GM03348 (cell line): ENCODE measurements around the gene COLEC11.
"Not testable (repeated sequence)": the region's sequence is repeated elsewhere in the genome, so short reads cannot be mapped to it uniquely, and the experiment has no call there.

Source experiments
- DNase-seq: peaks from one replicate; pipeline ENCODE4 v3.0.0; 2012; ENCODE audit warnings: low spot score

The COLEC11 gene

DNA sequence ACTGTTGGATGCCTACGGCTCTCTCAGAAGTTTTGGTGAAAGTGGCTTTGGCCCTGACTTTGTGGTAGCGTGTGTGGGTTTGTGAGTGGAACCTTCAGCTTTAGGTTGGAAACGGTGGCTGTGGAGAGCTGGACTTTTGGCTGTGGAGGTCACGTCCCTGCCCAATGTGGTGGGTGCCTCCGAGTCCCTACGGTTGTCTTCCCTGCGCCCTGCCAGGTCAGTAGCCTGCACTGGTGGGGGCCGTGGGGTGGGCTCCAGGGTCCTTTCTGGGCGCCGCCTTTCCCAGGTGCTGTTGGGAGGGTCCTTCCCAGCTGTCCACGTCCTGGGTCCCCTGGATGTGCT is 11.1 kb downstream of the COLEC11 start:
- DNase-seq: peak; percentile 6

DNA sequence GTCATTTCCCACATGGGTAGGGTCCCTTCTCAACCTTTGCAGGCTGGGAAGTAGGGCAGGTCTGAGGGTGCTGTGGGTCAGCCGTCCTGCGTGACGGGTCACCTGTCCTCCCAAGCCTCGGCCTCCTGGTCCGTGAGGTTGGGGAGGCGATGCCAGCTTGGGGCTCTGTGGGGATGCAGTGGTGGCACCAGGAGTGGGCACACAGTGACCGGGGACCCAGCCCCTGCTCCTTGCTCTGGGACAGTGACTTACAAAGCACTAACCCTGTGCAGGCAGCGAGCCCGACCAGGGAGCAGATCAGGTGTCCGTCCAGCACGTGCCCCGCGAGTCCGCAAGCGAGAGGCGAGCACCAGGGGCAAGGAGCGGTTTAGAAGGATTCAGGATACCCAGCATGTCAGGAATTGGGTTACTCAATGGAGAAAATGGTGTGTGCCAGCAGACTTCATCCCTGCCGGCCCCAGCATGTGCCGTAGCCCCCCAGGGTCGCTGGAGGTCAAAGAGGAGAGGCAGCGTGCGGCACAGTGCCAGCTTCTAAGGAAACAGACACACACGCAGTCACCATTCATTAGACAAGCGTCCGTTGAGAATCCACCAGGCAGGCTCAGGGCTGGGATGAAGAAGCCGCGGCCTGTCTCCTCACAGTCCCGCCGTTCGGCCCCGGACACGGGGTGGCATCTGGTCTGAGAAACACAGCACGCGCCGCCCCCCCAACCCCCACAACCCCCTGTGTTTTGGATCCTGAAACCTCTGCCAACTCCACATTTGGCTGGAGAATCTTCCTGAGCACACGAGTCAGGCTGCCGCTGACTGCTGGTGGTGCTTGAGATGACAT is 11.7 kb downstream of the COLEC11 start:
- peak; percentile 7 for DNase-seq

DNA sequence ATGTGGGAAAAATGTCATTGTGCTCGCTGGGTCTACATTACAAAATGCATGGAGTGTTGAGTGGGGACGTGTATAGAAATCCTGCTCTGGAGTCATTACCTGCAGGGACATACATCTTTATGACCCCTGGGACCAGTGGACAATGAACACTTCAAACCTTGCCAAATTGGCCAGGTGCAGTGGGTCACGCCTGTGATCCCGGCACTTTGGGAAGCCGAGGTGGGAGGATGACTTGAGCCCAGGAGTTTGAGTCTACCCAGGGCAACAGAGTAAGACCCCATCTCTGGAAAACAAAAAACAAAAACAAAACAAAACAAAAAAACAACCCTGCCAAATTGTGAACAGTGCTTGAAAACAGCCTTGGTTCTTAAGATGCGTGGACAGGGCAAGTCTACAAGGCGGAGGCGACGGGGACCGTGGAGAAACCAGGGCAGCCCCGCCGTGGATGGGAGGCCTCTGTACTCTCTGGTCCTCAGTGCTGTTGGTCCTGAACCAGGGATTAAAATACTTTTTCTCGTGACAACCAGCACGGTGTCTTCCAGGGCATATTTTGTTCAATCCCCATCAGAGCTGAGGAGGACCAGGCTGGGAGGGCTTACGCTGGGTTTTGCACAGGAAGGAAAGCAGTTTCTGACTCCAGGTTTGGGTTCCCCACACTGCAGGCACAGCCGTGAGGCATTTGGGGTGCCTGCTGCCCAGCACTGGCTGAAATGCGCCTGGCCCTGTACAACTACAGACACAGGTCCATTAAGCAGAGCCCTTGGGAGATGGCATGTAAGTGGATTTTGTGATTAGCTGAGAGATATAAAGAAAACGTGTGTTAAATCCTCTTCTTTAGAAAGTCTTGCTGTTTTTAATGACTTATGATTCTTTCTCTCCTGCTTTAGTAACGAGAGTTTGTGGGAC is 13.7 kb downstream of the COLEC11 start:
- DNase-seq: peak; percentile 6

DNA sequence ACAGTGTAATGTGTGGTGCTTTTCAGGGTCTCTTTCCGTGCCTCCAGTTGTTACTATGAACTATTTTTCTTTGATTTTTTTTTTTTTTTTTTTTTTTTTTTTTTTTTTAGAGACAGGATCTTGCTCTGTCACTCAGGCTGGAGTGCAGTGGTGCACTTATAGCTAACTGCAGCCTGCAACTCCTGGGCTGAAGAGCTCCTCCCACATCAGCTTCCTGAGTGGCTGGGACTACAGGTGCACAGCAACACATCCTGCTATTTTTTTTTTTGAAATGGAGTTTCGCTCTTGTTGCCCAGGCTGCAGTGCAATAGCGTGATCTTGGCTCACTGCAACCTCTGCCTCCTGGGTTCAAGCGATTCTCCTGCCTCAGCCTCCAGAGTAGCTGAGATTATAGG is 14.4 kb downstream of the COLEC11 start:
- DNase-seq: not testable (repeated sequence)

DNA sequence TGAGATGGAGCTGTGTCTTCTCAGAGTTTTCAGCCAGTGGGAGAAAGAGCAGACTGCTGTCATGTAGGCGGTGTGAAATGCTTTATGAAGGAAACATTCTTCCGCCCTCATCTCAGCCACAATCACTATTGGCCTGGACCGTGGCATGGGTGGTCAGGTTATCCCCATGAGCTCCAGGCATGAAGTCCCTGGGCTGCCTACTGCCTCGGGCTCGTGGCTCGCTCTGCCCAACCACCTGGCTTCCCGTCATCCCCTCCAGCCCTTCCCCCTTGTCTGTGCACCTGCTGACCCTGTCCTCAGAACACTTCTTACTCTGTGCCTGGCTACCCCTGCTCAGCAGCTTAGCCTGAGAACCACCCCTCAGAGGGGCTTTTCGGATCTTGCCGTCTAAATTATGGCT is 15.5 kb downstream of the COLEC11 start:
- DNase-seq: no peak

DNA sequence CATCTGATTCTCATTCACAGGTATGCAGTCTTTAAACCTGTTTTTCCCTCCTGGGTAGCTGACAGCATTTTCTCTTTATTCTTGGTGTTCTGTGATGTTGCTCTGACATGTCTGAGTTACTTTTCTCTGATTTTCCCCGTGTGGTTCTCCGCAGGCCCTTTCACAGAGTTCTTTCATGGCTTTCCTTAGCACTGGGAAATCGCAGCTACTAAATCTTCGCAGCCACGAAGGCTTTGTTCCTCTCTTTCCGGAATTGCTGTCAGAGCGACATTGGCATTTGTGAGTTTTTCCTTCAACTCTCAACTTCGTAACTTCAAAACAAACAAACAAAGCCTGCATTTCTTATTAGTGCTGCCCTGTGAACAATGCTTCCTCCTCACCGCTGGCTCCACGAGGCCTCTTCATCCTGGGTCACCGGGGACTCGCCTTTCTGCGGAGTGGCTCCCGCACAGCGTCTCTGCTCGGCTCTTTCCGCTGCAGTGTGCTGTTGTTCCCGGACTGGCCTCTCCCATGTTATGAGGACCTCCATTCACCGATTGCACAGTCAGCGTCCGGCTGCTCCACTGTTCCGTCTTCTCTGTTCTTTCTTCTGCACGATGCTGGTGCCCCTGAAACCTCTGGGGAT is 16.1 kb downstream of the COLEC11 start:
- peak; percentile 1 for DNase-seq

DNA sequence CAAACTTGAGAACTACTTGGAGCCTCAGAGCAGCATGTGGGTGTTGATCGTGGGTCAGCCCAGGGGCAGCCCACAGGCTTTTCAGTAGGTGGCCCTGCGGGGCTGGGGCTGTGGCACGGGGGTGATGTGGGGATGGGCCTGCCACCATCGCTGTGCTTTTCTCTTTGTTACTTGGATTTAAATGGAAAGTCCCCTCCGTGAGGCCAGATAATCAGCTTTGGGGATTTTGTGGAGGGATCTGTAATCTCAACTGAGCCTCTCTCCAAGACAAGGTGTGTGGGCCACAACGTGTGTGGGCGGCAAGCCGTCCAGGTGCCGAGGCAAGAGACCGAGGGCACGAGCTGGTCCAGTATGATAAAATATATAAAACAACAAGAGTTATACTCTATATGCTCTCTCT is 16.7 kb downstream of the COLEC11 start:
- no peak for DNase-seq

DNA sequence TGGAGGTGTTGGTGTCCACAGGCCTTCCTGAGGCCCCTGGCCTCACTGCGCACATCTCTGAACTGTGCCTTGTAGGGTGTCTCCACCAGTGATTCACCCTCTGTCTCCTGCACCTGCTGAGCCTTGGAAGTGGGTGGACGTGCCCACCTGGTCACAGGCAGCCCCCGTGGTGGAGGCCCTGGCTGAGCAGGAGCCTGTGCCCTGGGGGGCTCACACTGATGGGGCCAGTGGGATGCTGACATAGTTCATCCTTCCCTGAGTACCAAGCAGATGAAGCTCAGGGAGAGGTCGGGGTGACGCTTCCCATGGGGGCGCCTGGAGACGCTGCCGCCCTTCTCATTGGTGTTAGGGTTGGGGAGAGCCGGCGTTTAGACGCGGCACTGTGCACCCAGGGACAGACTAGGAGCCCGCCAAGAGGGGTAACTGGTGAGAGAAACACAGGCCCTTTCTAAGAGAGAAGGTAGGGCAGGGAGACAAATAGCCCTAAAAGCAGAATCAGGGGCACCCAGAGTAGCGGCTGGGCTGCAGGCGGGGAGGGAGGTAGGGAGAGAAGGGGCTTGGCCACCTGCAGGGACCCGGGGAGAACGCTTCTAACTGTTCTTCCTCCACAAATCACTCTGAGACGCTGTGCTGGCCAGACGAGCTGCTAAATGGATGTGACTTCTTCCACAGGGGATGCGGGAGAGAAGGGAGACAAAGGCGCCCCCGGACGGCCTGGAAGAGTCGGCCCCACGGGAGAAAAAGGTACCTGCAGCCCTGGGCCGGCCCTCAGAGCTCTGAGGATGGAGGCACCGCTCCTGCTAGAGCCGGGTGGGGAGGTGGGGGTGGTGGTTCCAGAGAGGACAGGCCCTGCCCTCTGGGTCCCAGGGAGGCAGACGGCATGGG is 18.0 kb downstream of the COLEC11 start:
- no peak for DNase-seq

DNA sequence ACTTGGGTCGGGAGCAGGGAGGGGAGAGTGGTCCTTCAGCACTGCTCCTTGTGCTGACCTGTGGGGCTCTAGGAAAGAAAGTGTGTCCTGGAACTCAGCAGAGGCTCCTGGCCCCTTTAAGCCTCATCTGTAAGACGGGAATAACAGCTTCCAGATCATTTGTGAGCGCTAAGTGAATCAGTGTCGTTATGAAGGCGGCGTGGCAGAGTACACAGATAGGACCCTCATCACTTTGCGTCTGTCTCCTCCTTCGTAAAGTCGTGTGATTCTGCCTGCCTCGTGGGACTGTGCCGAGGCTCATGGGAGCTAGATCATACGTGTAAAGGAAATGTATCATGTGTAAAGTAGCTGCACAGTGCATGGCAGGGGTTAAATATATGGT is 18.6 kb downstream of the COLEC11 start:
- DNase-seq: no peak

DNA sequence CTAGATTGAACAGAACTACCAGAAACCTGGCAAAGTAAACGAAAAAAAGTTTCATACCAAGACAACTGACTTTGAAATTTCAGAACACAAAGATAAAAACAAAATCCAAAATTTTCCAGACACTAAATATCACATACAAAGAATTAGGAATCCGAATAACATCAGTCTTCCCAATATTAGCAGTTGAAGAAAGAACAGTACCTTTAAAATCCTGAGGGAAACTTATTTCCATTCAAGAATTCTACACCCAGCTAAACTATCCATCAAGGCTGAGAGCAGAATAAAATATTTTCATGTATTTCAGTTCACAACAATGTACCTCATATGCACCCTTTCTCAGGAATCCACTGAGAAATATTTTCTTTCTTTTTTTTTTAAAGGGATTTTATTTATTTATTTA is 19.8 kb downstream of the COLEC11 start:
- DNase-seq: not testable (repeated sequence)

DNA sequence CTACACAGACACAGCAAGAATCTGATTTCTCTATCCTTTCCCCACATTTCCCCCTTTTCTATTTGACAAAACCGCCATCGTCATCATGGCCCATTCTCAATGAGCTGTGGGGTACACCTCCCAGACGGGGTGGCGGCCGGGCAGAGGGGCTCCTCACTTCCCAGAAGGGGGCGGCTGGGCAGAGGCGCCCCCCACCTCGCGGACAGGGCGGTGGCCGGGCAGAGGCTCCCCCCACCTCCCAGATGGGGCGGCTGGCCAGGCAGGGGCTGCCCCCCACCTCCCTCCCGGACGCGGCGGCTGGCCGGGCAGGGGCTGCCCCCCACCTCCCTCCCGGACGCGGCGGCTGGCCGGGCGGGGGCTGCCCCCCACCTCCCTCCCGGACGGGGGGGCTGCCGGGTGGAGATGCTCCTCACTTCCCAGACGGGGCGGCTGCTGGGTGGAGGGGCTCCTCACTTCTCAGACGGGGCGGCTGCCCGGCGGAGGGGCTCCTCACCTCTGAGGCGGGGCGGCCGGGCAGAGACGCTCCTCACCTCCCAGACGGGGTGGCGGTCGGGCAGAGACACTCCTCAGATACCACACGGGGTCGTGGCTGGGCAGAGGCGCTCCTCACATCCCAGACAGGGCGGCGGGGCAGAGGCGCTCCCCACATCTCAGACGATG is 20.8 kb downstream of the COLEC11 start:
- DNase-seq: not testable (repeated sequence)

DNA sequence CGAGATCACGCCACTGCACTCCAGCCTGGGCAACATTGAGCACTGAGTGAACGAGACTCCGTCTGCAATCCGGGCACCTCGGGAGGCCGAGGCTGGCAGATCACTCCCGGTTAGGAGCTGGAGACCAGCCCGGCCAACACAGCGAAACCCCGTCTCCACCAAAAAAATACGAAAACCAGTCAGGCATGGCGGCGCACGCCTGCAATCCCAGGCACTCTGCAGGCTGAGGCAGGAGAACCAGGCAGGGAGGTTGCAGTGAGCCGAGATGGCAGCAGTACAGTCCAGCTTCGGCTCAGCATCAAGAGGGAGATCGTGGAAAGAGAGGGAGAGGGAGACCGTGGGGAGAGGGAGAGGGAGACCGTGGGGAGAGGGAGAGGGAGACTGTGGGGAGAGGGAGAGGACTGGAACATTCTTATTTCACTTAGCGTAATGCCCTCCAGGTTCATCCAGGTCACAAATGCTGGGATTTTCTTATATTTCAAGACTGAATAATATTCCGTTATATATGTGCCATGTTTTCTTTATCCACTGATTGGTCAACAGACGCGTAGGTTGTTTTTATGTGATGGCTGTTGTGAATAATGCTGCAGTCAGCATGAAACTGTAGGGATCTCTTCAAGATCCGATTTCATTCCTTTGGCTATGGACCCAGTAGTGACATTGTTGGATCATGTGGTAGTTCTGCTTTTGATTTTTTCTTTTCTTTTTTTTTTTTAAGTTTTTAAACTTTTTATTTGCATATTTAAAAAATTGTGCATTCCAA is 21.7 kb downstream of the COLEC11 start:
- DNase-seq: not testable (repeated sequence)

DNA sequence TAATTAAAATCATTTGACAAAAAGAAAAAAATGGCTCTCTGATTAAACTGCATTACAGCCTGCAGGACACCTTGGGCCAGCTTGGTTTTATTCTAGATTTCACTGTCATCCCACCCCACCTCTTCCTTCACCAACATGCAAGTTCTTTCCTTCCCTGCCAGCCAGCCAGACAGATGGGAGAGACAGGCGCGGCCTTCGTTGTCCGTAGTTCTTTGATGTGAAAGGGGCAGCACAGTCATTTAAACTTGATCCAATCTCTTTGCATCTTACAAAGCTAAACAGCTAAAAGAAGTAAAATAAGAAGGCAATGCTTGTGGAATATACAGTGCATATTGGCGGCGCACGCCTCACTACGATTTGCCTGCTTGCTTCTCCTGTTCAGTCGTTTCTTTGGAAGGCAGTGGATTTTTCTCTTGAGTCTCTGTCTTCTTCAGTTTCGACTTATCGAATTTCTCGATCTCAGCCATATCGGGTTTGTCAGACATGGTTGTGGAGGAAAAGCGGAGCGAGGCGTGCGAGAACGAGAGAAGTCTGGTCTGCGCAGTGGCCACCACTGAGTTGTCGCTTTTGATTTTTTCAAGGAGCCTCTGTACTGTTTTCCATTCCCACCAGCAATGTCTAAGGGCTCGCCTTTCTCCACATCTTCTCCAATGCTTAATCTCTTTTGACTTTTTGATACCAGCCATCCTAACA is 22.4 kb downstream of the COLEC11 start:
- no peak for DNase-seq

DNA sequence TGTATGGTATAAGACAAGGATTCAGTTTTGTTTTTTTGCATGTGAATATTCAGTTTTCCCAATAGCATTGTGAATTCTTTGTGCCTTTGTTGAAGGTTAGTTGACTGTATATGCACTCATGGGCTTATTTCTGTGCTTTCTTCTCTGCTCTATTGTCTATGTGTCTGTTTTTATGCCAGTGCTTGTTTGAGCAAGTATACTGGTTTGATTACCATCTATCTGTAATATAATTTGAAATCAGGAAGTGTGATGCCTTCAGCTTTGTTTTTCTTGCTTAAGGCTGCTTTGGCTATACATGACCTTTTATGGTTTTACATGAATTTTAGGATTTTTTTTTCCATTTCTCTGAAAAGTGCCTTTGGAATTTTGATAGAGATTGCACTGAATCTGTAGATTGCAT is 23.5 kb downstream of the COLEC11 start:
- DNase-seq: no peak

DNA sequence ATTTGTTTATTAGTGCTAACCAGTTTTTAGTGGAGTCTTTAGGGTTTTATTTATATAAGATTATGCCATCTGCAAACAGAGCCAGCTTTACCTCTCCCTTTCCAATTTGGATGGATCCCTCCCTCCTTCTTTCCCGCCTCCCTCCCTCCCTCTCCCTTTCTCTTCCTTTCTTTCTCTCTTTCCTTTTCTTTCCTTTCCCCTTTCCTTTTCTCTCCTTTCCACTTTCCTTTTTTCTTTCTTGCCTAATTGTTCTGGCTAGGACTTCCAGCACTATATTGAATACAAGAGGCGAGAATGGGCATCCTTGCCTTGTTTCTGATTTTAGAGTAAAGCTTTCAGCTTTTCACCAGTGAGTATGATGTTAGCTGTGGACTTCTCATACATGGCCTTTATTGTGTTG is 24.1 kb downstream of the COLEC11 start:
- no peak for DNase-seq

DNA sequence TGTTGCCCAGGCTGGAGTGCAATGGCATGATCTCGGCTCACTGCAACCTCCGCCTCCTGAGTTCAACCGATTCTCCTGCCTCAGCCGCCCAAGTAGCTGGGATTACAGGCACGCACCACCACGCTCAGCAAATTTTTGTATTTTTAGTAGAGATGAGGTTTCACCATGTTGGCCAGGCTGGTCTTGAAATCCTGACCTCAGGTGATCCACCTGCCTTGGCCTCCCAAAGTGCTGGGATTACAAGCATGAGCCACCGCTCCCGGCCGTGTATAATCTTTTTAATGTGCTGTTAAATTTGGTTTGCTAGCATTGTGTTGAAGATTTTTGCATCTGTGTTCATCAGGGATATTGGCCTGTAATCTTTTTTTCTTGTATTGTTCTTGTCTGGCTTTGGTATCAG is 24.7 kb downstream of the COLEC11 start:
- not testable (repeated sequence) for DNase-seq

DNA sequence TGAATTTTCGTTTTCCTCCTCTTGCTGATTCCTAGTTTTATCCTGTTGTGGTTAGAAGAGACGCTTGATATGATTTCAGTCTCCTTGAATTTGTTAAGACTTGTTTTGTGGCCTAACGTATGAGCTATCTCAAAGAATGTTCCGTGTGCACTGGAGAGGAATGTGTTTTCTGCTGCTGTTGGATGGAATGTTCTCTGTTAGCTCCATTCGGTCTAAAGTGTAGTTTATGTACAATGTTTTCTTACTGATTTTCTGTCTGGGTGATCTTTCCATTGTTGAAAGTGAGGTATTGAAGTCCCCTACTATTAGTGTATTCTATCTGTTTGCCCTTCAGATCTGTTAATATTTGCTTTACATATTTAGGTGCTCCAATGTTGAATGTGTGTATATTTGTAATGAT is 25.9 kb downstream of the COLEC11 start:
- DNase-seq: no peak

DNA sequence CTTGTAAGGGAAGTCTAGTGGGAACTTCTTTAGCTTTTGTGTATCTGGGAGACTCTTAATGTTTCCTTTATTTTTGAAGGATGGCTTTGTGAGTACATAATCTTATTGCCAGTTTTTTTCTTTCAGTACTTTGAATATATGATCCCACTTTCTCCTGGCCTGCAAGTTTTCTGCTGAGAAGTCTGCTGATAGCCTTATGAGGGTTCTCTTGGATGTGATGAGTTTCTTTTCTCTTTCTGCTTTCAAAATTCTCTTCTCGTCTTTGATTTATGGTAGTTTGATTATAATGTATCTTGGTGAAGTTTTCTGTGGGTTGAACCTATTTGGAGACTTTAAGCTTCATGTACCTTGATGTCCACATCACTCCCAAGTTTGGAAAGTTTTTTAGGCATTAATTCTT is 28.1 kb downstream of the COLEC11 start:
- no peak for DNase-seq

DNA sequence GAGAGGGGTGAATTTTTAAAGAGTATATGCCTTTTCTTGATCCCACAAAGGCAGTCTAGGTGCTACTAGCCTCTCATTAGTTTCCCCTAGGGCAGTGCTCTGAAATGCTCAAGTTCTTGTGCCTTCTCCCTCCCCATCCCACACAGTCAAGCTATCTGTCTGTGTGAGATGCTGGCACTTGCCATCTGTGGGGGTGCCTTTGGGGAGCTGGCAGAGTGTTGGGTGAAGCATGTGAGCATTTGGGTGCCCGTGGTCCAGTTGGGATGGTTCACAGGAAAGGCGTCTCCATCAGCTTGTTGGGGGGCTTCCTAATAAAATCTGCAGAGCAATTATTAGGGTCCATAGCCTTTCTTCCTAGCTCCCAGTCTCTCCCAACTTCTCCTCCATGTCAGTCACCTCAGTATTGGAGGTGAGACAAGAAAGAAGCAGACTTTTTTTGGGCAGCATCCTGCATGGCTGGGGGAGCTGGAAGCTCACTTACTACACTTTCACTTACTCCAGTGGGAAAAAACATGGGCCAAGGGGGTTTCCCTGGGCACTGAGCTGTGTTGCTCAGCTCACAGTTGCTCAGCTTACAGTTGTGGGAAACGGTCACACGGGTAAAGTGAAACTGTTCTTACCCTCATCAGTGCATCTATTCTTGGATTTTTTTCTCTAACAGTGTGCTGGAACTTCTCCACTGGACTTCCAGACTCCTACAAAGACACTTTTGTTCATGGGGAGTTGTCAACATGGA is 29.3 kb downstream of the COLEC11 start:
- no peak for DNase-seq
